ENCODE results near the gene EMCN.

DNA sequence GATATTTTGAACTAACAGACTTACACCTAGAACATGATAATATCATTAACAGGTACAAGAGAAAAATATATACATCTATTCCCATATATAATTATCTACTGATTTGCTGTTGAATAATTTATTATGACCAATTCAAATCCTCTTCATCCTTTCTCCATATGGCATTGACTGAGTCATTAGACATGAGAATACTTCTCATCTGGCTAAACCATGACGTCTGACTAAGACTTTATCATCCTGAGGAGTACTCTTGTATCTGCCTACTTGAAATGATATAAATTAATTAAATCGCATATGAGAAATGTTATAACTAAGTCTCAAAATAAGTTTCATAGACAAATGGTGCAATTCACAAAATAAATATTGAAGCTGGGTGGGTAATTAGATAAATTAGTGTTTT lies 67.4 kb downstream of the EMCN start:
- TF ChIP-seq, protein P1, sequence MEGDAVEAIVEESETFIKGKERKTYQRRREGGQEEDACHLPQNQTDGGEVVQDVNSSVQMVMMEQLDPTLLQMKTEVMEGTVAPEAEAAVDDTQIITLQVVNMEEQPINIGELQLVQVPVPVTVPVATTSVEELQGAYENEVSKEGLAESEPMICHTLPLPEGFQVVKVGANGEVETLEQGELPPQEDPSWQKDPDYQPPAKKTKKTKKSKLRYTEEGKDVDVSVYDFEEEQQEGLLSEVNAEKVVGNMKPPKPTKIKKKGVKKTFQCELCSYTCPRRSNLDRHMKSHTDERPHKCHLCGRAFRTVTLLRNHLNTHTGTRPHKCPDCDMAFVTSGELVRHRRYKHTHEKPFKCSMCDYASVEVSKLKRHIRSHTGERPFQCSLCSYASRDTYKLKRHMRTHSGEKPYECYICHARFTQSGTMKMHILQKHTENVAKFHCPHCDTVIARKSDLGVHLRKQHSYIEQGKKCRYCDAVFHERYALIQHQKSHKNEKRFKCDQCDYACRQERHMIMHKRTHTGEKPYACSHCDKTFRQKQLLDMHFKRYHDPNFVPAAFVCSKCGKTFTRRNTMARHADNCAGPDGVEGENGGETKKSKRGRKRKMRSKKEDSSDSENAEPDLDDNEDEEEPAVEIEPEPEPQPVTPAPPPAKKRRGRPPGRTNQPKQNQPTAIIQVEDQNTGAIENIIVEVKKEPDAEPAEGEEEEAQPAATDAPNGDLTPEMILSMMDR (IDR thresholded peaks at IDR 0.05) = no peak
- no peak for TF ChIP-seq POLR2A (IDR thresholded peaks at IDR 0.05)
